HG02938 (cell line): Measurements from ENCODE around the gene CDY2A.
"Not testable (repeated sequence)": the region's sequence is repeated elsewhere in the genome, so short reads cannot be mapped to it uniquely, and the experiment has no call there.

Experiments
- ATAC-seq: cut with Tn5 transposase; IDR thresholded peaks from one replicate; pipeline ENCODE4 v1.9.1; 2021; ENCODE audit warnings: mild to moderate bottlenecking, moderate library complexity; ENCODE audit not compliant: unreplicated experiment

CDY2A gene

GRCh38 chrY:18025487-18025886 lies at the start of gene CDY2A:
CDY2A (plus strand) TSS chrY:18025787; CDS start chrY:18026115, 328 bp downstream.
- not testable (repeated sequence) for ATAC-seq

- not testable (repeated sequence) for ATAC-seq
These were observed 28.0 kb upstream of the CDY2A start for GRCh38 chrY:17997586-17997985.

- not testable (repeated sequence) for ATAC-seq
These were observed 27.3 kb upstream of the CDY2A start for GRCh38 chrY:17998266-17998665.

- not testable (repeated sequence) for ATAC-seq
These were observed 1.7 kb upstream of the CDY2A start for GRCh38 chrY:18023897-18024296.

- ATAC-seq, result not testable (repeated sequence)
These were observed 3.3 kb downstream of the CDY2A start for GRCh38 chrY:18028845-18029244.

GRCh38 chrY:18030178-18030577 lies 4.6 kb downstream of the CDY2A start:
- not testable (repeated sequence) for ATAC-seq

- not testable (repeated sequence) for ATAC-seq
These were observed 8.7 kb downstream of the CDY2A start for GRCh38 chrY:18034100-18034814.

- ATAC-seq, result not testable (repeated sequence)
These were observed 9.3 kb downstream of the CDY2A start for GRCh38 chrY:18034864-18035263.

GRCh38 chrY:18044990-18045389 lies 19.4 kb downstream of the CDY2A start:
- not testable (repeated sequence) for ATAC-seq

- not testable (repeated sequence) for ATAC-seq
These were observed 22.8 kb downstream of the CDY2A start for GRCh38 chrY:18048149-18049040.

GRCh38 chrY:18049061-18049460 lies 23.5 kb downstream of the CDY2A start:
- ATAC-seq, result not testable (repeated sequence)

- not testable (repeated sequence) for ATAC-seq
These were observed 30.9 kb downstream of the CDY2A start for GRCh38 chrY:18056473-18056872.

- ATAC-seq, result not testable (repeated sequence)
These were observed 47.9 kb downstream of the CDY2A start for GRCh38 chrY:18073464-18073863.
